ENCODE data around the gene ACOX1. TPM values are rescaled to one million over a fixed set of nuclear protein-coding genes. Genes with fewer than 3 reads are reported as not detected.

Gene ACOX1
- total RNA-seq, 4 donors from 2014 or later: 37.0 to 254 (median 212) TPM

DNA sequence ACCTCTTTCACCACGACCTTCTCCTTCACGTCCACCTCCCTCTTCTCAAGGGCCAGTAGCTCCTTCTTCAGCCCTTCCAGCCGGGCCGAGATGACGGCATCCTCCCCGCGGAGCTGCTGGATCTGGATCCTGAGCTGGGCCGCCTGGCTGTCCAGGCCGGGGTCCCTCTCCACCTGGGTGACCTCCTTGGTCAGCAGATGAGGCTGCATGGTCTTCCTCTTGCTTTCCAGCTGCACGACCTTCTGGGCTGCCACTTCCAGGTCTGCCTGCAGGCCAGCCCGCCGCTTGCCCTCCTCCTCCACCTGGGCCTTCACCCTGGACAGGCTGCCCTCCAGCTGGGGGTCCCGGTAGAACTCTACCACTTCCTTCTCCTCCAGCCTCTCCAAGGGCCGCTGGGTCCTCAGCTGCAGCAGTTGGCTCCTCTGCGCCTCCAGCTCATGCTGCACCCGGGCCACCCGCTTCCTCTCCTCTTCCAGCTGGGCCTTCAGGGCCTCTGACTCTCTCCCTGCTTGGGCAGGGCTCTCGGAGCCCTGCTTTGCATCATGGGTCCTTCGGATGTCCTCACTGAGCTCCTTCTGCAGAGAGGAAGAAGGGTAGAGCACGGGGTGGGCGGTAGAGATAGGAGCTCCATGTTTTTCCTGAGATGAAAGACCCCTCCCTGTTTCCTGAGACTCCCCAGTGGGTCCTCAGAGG lies 31.1 kb upstream of the ACOX1 start:
- H3K4me3 ChIP-seq: no peak overlapping the region
- intact Hi-C loops (cut with DNase I; ENCODE audit: low total_unique reads): loop anchor here (10.0 kb wide), 1 partner anchor 65 kb away; the partner anchor contains the start of genes GALR2, SRP68 and ZACN
- DNase-seq: no peak
- H3K36me3 ChIP-seq: no peaks in the 10 kb centered on the region
- in situ Hi-C loops (cut with MboI; ENCODE audit: low pct_ligation_motif_present in 1 of 4, low pct_unique_long_range_greater_than_20kb in 1 of 4, low sequenced_read_pairs in 3 of 4): loop anchor here in 3 of 4 donors (5.0 to 25.0 kb wide), 4 partner anchors 95 to 277 kb away; no protein-coding TSS in a partner anchor
- H3K9me3 ChIP-seq: no peaks in the 10 kb centered on the region
- 86 to 93% methylated on average over 8 to 21 of the region's 21 CpGs for WGBS, 2 donors (ENCODE audit: low coverage in 1 of 2)
- H3K4me1 ChIP-seq: peaks cover 0 to 16% (median 4%) of the 10 kb centered on the region in 4 donors
- H3K27ac ChIP-seq: no peak overlapping the region
- TF ChIP-seq, protein P1, sequence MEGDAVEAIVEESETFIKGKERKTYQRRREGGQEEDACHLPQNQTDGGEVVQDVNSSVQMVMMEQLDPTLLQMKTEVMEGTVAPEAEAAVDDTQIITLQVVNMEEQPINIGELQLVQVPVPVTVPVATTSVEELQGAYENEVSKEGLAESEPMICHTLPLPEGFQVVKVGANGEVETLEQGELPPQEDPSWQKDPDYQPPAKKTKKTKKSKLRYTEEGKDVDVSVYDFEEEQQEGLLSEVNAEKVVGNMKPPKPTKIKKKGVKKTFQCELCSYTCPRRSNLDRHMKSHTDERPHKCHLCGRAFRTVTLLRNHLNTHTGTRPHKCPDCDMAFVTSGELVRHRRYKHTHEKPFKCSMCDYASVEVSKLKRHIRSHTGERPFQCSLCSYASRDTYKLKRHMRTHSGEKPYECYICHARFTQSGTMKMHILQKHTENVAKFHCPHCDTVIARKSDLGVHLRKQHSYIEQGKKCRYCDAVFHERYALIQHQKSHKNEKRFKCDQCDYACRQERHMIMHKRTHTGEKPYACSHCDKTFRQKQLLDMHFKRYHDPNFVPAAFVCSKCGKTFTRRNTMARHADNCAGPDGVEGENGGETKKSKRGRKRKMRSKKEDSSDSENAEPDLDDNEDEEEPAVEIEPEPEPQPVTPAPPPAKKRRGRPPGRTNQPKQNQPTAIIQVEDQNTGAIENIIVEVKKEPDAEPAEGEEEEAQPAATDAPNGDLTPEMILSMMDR (IDR thresholded peaks at IDR 0.05): no peak
- TF ChIP-seq EP300 (IDR thresholded peaks at IDR 0.05; ENCODE audit: low read depth) (no peak), POLR2AphosphoS5 (IDR thresholded peaks at IDR 0.05) (no peak), POLR2A (IDR thresholded peaks at IDR 0.05) (no peak)
- no peaks in the 10 kb centered on the region for H3K27me3 ChIP-seq

DNA sequence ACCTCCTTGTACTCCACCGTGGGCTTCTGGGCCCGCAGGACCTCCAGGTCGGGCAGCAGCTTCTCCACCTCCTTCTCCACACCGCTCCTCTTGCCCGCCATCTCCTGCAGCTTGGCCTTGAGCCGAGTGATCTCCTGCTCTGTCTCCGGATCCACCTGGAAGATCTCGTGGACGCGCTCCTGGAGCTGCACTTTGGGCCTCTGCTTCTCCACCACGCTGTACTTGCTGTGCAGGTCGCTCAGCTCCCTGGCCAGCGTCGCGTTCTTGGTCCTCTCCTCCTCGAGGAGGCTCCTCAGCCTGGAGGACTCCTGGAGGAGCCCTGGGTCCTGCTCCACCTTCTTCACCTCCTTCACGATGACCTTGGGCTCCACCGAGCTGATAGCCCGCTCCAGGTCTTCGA lies 30.5 kb upstream of the ACOX1 start:
- no peak for DNase-seq
- Histone ChIP-seq H3K4me1 (peaks cover 0 to 18% (median 4%) of the 10 kb centered on the region in 4 donors), H3K27me3 (no peaks in the 10 kb centered on the region), H3K4me3 (no peak overlapping the region), H3K36me3 (no peaks in the 10 kb centered on the region), H3K27ac (no peak overlapping the region), H3K9me3 (no peaks in the 10 kb centered on the region)
- in situ Hi-C loops (cut with MboI; ENCODE audit: low pct_ligation_motif_present in 1 of 4, low pct_unique_long_range_greater_than_20kb in 1 of 4, low sequenced_read_pairs in 3 of 4) (loop anchor here in 2 of 4 donors (5.0 to 25.0 kb wide), 3 partner anchors 95 to 278 kb away; no protein-coding TSS in a partner anchor), intact Hi-C loops (cut with DNase I; ENCODE audit: low total_unique reads) (no loop called here)
- WGBS, 2 donors (ENCODE audit: low coverage in 1 of 2): 94 to 100% methylated on average over 9 to 20 of the region's 20 CpGs
- no peak for TF ChIP-seq EP300 (IDR thresholded peaks at IDR 0.05; ENCODE audit: low read depth)
- TF ChIP-seq POLR2A (IDR thresholded peaks at IDR 0.05): no peak
- no peak for TF ChIP-seq POLR2AphosphoS5 (IDR thresholded peaks at IDR 0.05)
- TF ChIP-seq, protein P1 (IDR thresholded peaks at IDR 0.05): no peak

DNA sequence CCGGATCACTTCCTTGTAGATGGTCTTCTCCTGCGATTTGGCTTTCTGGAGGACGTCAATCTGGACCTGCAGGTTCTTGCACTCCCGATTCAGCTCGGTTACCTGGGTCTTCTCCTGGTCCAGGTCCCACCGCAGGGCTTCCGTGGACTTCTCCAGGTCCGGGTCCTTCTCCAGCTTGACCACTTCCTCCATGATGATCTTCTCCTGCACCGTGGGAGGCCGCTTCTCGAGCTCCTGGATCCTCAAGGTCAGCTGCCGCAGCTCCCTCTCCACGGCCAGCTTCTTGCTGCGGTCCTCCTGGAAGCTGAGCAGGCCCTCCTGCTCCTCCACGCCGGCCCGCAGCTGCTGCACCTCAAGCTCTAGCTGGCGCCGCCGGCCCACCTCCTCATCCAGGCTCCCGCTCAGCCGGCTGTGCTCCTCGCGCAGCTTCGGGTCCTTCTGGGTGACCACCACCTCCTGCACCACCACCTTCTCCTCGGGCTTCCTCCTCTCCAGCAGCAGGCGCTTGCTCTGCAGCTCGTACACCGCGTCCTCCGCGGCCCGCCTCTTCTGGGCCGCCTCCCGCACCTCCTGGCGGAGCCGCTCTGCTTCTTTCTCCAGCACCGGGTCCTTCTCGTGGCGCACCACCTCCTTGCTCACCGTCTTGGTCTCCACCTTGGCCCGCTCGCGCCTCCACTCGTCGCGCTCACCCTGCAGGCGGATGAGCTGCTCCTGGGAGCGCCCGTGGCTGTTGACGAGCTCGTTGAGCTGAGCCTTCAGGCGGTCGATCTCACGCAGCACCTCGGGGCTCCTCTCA lies 29.9 kb upstream of the ACOX1 start:
- in situ Hi-C loops (cut with MboI; ENCODE audit: low pct_ligation_motif_present in 1 of 4, low pct_unique_long_range_greater_than_20kb in 1 of 4, low sequenced_read_pairs in 3 of 4) (loop anchor here in 2 of 4 donors (5.0 to 25.0 kb wide), 3 partner anchors 94 to 278 kb away; no protein-coding TSS in a partner anchor), intact Hi-C loops (cut with DNase I; ENCODE audit: low total_unique reads) (no loop called here)
- H3K4me1 ChIP-seq: peaks cover 0 to 19% (median 4%) of the 10 kb centered on the region in 4 donors
- WGBS, 2 donors (ENCODE audit: low coverage in 1 of 2): 94 to 96% methylated on average over 16 to 56 of the region's 56 CpGs
- H3K27me3 ChIP-seq: no peaks in the 10 kb centered on the region
- no peaks in the 10 kb centered on the region for H3K36me3 ChIP-seq
- TF ChIP-seq POLR2AphosphoS5 (IDR thresholded peaks at IDR 0.05): no peak
- TF ChIP-seq, protein P1 (IDR thresholded peaks at IDR 0.05): no peak
- no peak for TF ChIP-seq POLR2A (IDR thresholded peaks at IDR 0.05)
- no peak for TF ChIP-seq EP300 (IDR thresholded peaks at IDR 0.05; ENCODE audit: low read depth)
- H3K27ac ChIP-seq: no peak overlapping the region
- no peaks in the 10 kb centered on the region for H3K9me3 ChIP-seq
- H3K4me3 ChIP-seq: no peak overlapping the region
- no peak for DNase-seq

DNA sequence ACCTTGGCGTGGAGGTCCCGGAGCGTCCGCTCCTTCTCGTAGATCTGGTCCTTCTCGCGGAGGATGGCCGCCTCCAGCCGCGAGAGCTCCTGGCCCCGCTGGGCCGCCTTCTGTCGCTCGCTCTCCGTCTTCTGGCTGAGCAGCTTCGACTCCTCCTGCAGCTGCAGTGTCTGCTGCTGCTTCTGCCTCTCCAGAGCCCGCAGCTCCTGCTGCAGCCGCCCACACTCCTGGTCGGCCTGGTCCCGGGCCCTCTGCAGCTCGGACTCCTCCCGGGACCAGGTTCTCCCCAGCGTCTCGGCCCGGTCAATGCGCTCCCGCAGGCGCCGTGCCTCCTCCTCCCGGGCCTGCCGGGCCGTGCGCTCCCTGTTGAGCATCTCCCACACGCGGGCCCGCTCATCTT lies 29.2 kb upstream of the ACOX1 start:
- H3K4me3 ChIP-seq: no peak overlapping the region
- H3K27ac ChIP-seq: no peak overlapping the region
- H3K9me3 ChIP-seq: no peaks in the 10 kb centered on the region
- intact Hi-C loops (cut with DNase I; ENCODE audit: low total_unique reads): no loop called here
- H3K27me3 ChIP-seq: no peaks in the 10 kb centered on the region
- no peaks in the 10 kb centered on the region for H3K36me3 ChIP-seq
- TF ChIP-seq, protein P1 (IDR thresholded peaks at IDR 0.05): no peak
- TF ChIP-seq POLR2AphosphoS5 (IDR thresholded peaks at IDR 0.05) (no peak), POLR2A (IDR thresholded peaks at IDR 0.05) (no peak), EP300 (IDR thresholded peaks at IDR 0.05; ENCODE audit: low read depth) (no peak)
- WGBS, 2 donors (ENCODE audit: low coverage in 1 of 2): 91 to 100% methylated on average over 6 to 36 of the region's 36 CpGs
- in situ Hi-C loops (cut with MboI; ENCODE audit: low pct_ligation_motif_present in 1 of 4, low pct_unique_long_range_greater_than_20kb in 1 of 4, low sequenced_read_pairs in 3 of 4): loop anchor here in 2 of 4 donors (5.0 to 25.0 kb wide), 3 partner anchors 93 to 279 kb away; no protein-coding TSS in a partner anchor
- peaks cover 0 to 25% (median 8%) of the 10 kb centered on the region in 4 donors for H3K4me1 ChIP-seq
- no peak for DNase-seq

All from transverse colon (tissue), 4 donors.